Suprapubic skin (tissue), 4 donors: ENCODE results near the gene STRIT1.

ENCODE experiments used
- CTCF ChIP-seq, 2 donors: fragments of 200-600 bp in 1 of 2; fragments of 450-650 bp in 1 of 2; sonication (generic) in 1 of 2; IDR thresholded peaks; one replicate each; pipeline ENCODE4 v1.5.1; 2016 to 2019; ENCODE audit warnings: antibody characterized with exemption in 2 of 2, mild to moderate bottlenecking in 1 of 2, moderate library complexity in 1 of 2
- POLR2A ChIP-seq, 2 donors: fragments of 450-650 bp; IDR thresholded peaks; one replicate each; pipeline ENCODE4 v1.6.1; 2017; ENCODE audit warnings: antibody characterized with exemption in 2 of 2, mild to moderate bottlenecking in 2 of 2, moderate library complexity in 2 of 2
- POLR2AphosphoS5 ChIP-seq, 3 donors: sonication (generic); formaldehyde crosslinking; IDR thresholded peaks; one replicate each; pipeline ENCODE4 v1.6.1; 2017; ENCODE audit warnings: antibody characterized with exemption in 3 of 3

- no peak for TF ChIP-seq CTCF (IDR thresholded peaks at IDR 0.05)
- TF ChIP-seq POLR2A (IDR thresholded peaks at IDR 0.05): no peak
- no peak for TF ChIP-seq POLR2AphosphoS5 (IDR thresholded peaks at IDR 0.05)
Measured at GRCh38 chr3:155241579-155241978, 51.9 kb downstream of the STRIT1 start.
